NCI-H146 (cell line): ENCODE data around the gene EVA1A.

ENCODE experiments used
- DNase-seq: peaks from one replicate; lab custom pipeline; 2025; lab: John Stamatoyannopoulos, UW

Gene EVA1A

DNA sequence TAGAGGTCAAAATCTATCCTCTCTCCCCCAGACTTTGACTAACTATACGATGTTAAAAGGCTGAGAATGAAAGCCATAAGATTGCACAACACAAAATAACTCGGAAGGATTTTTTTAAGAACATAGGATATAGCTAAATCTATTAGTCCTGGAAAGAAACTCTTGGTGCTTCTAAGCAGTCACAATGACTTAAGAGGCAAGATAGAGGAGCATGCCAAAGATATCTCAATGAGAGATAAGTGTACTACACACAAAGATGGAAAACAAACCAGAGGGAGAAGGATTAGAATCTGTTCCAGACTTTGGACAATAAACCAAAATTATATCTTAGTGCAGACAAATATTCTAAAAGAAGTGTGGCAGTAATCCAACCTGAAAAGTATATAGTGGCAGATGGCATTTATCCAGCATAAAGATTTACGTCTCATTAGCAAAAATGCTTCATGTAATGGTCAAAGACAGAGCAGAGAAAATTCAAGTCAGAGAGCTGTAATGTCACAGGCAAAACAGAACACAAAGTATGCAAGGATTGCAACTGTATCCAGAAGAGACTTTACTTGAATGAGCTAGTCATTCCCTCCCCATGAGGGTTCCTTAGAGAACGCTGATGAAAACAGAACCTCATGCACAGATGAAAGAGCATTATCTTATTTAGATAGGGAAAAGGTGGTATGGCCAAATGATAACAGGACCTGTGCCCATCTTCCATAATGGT lies 28.8 kb upstream of the EVA1A start:
- DNase-seq = no peak

DNA sequence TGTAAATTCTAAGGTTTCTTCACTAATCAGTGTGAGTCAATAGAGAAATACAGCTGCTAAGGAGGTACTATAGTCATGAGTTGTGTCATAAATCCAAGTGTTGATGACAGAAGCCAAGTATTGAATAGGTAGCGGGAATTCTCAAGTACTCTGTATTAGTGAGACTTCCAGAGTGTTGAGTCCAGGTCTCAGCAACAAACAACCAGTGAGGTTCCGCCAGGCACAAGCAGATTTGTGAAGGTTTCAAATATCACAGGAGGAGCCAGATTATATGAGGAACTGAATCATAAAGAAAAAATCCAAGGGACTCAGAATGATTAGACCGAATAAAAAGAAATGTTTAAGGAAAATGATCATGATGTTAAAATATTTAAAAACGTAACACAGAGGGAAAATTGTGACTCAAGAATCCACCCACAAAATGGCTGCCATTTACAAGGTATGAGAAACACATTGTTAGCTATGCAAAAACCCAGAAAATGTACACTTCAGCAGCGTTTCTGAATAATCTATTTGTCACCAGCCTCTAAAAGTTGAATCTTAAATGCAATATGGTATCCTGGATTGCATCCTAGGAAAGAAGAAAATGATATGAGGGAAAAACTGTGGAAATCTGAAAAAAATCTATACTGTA lies 27.3 kb upstream of the EVA1A start:
- no peak for DNase-seq

DNA sequence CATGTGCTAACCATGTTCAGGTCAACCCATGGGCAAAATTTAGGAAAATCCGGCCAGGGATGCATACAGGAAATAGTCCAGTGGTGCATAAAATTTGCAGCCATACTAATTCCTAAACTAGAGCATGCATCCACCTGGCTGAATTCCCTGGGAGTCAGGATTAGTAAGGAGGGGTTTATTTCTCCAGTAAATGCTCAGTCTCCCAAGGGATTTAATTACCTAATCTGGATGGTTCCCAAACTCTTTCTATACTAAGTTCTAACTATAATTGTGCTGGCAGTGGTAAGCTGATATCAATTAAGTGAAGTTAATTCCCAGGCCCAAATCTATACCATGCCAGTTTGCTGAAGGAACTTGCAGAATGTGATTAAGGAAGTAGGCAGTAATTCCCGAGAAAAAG lies 26.2 kb upstream of the EVA1A start:
- no peak for DNase-seq

DNA sequence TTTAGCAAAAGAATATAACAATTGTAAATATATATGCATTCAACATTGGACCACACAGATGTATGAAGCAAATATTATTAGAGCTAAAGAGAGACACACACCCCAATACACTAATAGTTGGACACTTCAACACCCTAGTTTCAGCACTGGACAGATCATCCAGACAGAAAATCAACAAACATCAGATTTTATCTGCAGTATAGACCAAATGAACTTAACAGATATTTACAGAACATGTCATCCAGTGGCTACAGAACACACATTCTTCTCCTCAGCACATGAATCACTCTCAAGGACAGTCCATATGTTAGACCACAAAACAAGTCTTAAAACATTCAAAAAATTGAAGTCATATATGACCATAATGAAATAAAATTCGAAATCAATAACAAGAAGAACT lies 22.1 kb upstream of the EVA1A start:
- DNase-seq = no peak

DNA sequence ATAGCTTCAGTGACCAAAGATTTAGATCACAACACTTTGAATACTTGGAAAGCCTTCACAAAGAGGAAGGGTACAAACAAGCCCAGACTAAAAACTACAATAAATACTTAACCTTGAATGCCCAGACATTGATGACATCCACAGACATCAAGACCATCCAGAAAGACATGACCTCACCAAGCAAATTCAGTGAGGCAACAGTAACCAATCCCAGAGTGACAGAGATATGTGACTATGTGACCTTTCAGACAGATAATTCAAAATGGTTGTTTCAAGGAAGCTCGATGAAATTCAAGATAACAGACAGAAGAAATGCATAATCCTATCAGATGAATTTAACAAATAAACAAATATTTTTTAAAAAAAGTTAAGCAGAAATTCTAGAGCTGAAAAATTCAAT lies 19.9 kb upstream of the EVA1A start:
- no peak for DNase-seq

DNA sequence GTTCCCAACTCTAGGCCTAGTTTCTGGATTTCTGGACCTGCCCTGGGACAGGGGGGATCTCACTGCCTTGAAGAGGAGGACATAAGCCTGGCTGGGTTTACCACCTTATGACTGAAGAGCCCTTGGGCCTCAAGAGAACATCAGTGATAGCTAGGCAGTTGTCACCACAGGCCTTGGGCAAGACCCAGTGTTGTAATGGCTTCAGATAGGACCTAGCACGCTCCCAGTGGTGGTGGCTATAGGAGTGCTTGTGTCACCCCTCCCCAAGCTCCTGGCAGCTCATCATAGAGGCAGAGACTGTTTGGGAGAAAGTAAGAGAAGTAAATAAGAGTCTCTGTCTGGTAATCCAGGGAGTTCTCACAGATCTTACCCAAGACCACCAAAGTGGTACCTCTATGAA lies 19.4 kb upstream of the EVA1A start:
- no peak for DNase-seq

DNA sequence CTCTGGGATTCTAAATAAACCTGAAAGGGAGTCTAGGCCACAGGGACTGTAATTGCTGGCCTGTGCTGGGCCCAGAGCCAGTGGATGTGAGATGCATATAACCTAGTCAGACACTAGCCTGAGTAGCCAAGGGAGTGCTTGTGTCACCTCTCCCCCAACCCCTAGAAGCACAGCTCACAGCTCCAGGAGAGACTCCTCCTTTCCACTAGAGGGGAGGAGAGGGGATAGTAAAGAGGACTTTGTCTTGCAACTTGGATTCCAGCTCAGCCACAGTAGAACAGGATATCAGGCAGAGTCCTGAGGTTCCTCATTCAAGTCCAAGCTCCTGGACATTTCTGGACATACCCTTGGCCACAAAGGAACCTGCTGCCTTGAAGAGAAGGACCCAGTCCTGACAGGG lies 18.4 kb upstream of the EVA1A start:
- DNase-seq = no peak

DNA sequence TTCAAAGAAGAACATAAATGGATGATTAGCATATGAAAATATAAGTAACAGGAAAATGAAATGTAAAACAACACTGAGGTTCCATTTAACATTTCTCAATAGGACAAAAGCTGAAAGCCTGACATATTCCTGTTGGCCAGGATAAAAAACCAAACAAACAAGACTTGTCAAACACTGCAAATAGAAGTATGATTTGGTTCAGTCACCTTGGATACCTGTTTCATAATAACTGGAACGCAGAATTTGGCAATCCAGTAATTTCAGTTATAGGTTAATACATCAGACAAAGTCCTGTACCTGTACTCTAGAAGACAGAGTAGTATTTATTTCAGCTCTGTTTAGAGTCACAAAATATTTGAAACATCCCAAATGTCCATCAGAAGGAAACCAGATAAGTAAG lies 16.5 kb upstream of the EVA1A start:
- no peak for DNase-seq

DNA sequence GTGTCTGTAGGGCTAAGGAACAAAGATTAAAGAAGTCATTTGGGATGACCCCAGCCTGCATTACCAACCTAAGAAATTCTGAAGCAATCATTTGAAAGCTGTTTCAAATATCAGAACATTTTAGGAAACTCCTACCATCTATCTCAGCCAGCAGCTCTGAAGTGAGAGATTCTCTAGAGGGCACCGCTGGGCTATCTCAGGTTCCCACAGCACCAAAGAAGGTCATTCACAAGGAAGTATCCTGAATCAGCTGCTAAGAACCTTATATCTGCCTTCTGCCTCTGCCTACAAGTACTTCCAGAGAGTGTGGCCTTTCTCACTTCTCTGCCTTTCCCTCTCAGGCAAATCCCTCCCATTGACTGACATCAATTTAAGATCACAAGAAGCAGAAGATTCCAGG lies 13.4 kb upstream of the EVA1A start:
- no peak for DNase-seq

DNA sequence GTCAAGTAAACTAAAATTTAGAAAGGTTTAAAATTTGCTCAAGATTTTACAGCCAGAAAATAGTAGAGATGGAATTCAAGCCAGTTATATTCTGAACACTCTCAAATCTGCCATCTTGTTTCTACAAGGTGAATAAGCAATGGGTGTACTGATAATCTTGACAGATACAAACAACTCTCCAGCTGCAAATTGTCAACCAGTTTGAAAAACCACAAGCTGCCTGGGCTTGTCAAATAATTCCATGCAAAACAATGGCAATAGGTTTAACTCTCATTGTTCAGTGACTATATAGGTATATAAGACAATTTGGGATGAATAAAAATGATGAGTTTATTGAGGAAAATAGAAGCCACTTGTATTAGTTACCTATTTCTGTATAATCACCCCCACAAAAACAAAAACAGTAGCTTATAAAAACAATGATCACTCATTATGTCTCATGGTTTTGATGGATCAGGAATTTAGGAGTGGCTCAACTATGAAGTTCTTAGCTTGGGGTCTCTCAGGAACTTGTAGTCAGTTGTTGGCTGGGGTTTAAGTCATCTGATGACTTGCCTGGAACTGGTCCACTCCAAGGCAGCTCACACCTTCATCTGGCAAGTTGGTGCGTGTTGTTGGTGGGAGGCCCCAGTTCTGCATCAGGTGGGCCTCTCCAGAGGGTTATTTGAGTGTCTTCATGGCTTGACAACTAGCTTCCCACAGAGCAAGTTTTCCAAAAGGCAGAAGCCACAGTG lies 12.6 kb upstream of the EVA1A start:
- DNase-seq = no peak

DNA sequence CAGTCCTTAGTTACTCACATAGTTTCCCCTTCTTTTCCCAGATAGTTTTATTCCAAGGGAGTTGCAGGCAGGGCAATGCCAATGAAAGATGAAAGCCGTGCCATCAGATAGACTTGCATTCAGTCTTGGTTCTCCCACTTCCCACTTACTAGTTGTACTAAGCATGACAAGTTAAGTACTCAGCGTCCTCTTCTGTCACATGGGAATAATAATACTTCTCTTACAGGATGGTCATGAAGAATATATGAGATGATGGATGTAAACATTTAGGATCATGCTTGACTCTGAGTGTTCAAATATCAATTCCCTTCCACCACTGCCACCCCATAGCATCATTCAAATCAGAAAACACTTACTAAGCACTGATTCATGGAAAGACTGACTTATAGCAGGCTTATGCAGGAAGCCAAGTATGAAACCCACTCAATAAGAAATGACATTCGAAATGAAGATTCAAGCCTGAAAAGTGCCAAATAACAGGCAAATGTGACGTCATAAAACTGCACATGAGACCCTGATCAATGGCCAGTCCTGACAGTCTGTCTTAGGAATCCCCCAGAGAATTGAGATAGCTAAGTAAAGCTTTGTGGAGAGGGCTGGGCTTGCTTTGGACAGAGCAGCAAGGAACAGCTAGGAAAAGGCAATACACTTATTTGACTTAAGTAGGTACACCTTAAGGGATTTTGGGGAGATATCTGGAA lies 11.1 kb upstream of the EVA1A start:
- no peak for DNase-seq

DNA sequence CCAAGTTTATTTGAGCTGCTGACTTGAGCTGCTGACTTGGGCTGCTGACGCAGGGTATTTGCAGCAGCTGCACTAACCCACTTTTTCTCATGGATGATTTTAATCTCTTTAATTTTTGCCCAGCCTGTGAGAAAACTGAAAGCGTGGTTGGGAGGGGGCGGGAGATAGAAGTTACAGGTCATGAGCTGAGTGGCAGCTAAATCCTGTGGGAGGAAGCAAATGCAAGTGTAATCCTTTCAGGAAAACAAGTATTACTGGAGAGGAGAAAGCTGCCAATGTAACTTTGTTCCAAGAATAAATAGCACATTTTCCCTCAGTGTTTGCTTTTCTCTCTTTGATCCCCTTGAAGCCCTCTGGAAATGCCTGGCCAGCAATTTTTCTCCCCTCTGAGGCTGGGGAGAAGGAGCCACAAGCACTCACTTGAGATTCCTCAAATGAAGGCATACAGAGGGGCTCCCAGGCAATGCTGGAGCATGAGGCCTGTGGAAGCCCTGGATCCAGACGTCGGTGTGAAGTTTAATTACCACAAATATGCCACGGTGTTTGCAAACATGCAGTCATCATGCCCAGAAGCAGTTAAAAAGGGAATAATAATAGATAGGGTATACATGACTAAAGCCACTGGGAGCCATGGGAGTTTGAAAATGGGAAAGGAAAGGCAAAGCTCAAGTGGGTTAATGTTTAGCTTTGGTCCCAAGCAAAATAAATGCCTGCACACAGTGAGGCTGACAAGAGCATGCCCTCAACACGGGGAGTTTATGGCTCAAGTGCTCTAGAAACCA lies 10.4 kb upstream of the EVA1A start:
- DNase-seq = no peak

DNA sequence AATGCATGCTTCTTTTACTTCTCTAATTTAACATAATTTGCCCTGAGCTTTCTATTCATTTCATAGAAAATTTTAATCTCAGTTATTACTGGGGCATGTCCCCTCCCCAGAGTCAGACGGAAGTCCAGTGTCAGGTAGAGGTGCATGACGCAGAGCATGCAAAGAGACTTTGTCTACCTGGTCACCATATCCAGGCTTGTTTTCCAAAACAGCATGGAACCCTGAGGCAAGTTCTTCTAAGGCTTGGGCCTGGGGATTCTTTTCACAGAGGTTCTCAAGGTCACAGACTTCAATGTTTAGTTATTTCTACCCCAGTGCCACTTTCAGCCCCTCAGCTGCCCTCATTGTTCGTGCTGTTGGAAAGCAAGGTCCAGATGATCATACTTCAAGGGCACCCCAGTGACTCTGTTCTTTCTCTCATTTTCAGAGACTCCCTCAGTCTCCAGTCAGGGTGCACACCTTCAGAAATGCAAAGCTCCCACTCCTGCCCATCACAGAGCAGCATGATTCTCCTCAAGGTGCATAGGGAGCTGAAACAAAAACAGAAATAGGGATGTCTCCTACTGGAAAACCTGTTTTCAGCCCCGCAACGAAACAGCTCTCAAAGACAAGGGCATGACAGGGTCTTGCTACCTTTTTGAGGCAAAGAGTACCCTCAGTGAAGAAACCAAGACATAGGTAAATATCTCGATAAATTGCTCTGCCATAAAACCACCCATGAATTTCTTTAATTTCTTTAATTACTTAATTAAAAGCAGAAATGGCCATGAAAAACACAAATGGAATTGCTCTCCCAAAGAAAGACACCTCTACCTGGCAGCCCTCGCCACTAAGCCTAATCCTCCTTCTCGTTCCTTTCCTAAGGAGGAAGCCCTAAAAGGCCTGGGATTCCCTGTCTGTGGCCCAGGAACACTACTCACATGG lies 9.5 kb upstream of the EVA1A start:
- DNase-seq = no peak

DNA sequence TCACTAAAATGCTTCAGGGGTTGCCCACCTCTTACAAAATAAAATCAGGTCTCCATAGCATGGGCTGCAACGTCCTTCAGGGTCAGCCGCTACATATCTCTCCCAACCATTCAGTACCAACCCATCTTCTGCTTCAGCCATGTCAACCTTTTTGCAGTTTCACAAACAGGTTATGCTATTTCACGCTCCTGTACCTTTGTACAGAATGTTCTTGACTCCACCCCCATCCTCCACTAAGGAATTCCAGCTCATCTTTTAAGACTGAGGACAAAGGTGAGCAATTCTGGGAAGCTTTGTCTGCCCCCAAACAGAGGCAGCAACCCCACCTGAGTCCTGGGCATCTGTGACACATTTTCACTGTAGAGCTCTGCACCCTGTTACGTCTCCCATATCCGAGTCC lies 8.8 kb upstream of the EVA1A start:
- no peak for DNase-seq

DNA sequence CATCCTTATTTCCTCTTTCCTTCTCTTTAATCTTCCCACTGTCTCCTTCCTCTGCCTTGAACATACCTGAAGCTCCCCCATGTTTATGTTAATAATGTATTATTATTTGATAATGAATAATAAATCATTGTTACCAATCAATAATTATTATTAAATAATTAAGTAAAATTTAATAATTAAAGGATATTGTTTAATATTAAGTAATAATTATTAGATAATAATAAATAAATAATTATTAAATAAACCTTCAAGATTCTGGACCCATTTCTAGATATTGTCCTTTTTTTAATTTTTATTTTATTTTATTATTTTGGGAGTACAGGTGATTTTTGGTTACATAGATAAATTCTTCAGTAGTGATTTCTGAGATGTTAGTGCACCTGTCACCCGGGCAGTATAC lies 7.4 kb upstream of the EVA1A start:
- no peak for DNase-seq

DNA sequence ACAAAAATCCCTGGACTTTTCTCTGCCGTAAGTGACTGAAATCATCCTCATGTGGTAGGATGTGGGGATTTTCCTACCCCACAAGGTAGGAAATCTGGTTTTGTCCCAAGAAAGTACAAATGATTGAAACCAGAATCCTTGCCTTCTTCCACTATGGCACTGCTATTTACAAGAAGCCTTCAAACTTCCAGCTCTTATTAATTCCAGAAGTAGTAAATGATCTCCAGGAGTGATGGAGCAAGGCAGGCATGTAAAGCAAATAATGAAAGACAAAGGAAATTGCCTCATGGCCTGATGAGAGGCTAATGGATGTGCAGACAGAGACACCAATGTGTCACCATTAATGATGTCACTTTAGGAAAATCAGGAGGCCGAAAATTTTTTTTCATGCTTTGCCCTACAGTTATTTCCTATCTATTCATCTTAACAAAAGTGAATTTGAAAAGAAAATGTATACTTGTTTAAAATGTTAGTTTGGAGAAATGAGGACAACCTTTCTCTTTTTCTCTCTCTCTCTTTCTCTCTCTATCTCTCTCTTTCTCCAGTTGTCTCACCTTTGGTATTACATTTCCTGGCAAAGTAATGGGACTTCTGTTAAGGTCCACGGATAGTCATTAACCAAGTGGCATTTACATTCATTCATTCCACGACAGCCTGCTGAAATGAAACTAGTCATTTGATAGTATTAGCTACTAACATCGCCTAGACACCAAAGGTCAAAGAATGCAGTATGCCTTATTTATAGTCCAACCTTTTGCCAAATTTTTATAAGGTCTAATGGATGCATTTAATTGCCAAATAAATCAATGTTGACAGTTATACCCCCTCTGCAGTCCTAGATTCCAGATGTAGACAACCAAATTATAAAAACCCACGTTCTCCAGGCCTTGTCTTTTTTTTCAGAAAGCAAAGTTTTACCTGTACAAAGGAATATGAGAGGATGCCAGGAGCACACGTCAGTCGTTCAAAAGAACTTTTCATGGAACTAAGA lies 5.0 kb upstream of the EVA1A start:
- peak; percentile 70 for DNase-seq

DNA sequence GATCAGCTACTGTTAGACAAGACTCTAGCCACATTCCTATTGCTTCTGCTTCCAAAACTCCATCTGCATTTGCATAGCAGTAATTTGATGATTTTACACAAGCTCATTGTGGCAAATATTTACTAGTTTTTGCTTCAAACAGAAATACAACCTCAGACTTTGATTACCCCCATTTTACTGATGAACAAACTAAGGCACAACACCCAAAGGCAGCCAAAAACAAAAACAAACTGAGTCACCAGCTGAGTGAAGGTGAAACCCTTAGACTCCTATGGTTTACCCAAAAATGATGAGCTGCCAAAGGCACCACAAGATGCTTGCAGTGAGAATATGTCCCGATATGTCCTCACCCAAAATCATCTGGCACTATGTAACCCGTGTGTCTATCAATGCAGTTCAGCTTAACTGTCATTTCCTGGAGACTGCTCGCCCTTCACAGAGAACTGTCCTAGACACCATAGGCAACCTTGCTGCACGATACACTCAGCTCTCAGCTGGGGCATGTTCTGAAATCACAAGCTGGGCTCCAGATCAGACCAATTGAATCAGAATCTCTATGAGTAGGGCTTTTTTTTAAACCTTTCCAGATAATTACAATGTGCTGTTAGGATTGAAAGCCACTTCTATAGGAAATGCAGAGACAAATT lies 4.1 kb upstream of the EVA1A start:
- DNase-seq = no peak

DNA sequence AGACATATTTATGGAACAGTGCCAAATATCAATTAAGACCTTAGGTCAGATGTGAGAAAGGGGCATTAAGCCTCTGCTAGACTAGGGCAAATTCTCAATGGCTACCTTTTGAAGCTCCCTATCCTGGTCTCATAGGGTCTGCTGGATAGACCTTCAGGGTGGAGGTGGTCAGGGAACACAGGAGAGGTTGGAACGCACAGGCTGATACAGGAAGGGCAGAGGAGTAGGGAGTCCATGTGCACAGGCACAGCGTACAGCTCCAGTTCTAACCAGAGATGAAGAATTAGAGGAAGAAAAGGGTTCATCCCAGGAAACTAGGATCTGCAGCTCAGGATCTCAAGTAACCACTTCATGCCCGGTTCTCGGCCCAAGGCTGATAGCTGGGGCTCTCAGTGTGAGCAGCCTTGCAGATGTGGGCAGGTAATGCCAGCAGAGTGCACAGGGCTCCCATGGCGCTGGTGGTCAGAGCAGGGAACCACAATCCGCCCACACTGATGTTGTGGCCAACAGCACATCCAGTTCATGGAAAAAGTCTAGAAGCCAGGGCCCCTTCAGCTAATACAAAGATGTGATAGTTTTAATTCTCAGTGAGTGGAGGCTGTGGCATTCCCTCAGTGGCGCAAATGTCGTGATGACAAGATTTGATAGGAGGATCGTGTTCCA lies 3.4 kb upstream of the EVA1A start:
- no peak for DNase-seq

DNA sequence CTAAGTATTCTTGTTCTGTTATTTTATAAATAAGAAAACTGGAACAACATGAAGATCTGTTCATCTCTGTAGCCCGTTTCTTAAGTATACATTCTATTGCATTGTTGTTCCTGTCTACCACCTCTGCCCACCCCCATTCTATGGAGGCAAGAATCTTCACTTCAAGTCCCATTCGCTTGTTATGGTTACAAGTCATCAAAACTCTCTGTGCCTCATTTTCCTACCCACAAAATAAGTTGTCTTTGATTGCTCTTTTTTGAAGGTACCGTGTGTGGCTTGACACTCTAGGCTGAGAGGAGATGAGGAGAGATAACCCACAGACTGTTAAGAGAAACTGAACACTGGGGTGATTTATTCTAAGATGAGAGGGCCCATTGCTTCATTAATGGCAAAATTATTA lies 2.9 kb upstream of the EVA1A start:
- no peak for DNase-seq
